Keratinocyte (primary cell): ENCODE results near the gene DENND5A. TPM values are rescaled to one million over a fixed set of nuclear protein-coding genes. Genes with fewer than 3 reads are reported as not detected.
A peak's percentile ranks its signal among the peaks of the same experiment; 100 is the strongest.
"Not testable (repeated sequence)": the region's sequence is repeated elsewhere in the genome, so short reads cannot be mapped to it uniquely, and the experiment has no call there.

Experiments used
- DNase-seq: peaks from one replicate; pipeline ENCODE4 v3.0.0-alpha.2; 2011; ENCODE audit warnings: low read depth, missing footprints, low spot score
- FAIRE-seq: peaks from 2 replicates; lab custom pipeline; 2011; peaks lifted over from hg19 to GRCh38; lab: Jason Lieb, UNC
- H2AFZ ChIP-seq: 2 replicates; pipeline ENCODE4 v1.6.0; 2012; ENCODE audit warnings: low read length, control low read depth, inconsistent platforms; ENCODE audit not compliant: control insufficient read depth
- H3K27ac ChIP-seq: 2 replicates; pipeline ENCODE4 v1.5.1; 2011; ENCODE audit warnings: low read length; ENCODE audit not compliant: control insufficient read depth, insufficient read depth
- H3K27me3 ChIP-seq: 3 replicates; pipeline ENCODE4 v1.6.0; 2011; ENCODE audit warnings: low read length; ENCODE audit not compliant: control insufficient read depth, insufficient read depth; ENCODE audit errors: extremely low read depth
- H3K36me3 ChIP-seq, 2 experiments: 2 replicates in 1 of 2; 3 replicates in 1 of 2; pipeline ENCODE4 v1.5.1; 2011; ENCODE audit warnings: low read length in 2 of 2, mild to moderate bottlenecking in 1 of 2; ENCODE audit not compliant: control insufficient read depth in 2 of 2, insufficient read depth in 2 of 2; ENCODE audit errors: extremely low read depth in 1 of 2
- H3K4me1 ChIP-seq: 3 replicates; pipeline ENCODE4 v1.5.1; 2011; ENCODE audit warnings: low read length; ENCODE audit not compliant: control insufficient read depth, insufficient read depth; ENCODE audit errors: extremely low read depth
- H3K4me2 ChIP-seq: 3 replicates; pipeline ENCODE4 v1.6.0; 2011; ENCODE audit warnings: low read depth, low read length; ENCODE audit not compliant: control insufficient read depth, insufficient read depth; ENCODE audit errors: extremely low read depth
- H3K4me3 ChIP-seq, 3 experiments: fragments of 200-600 bp in 1 of 3; sonication (generic) in 1 of 3; 2 replicates in 2 of 3; 3 replicates in 1 of 3; pipeline ENCODE4 v1.5.1; 2011 to 2016; ENCODE audit warnings: low read length in 3 of 3, mild to moderate bottlenecking in 3 of 3, control low read depth in 2 of 3, inconsistent platforms in 1 of 3, low read depth in 1 of 3, mixed read lengths in 1 of 3, mixed run types in 1 of 3, moderate library complexity in 1 of 3; ENCODE audit not compliant: control insufficient read depth in 2 of 3, insufficient read depth in 2 of 3; ENCODE audit errors: extremely low read depth in 1 of 3
- H3K79me2 ChIP-seq: 2 replicates; pipeline ENCODE4 v1.6.0; 2012; ENCODE audit warnings: low read length; ENCODE audit not compliant: control insufficient read depth, insufficient read depth
- H3K9ac ChIP-seq: 3 replicates; pipeline ENCODE4 v1.6.0; 2011; ENCODE audit warnings: low read length; ENCODE audit not compliant: control insufficient read depth, insufficient read depth; ENCODE audit errors: extremely low read depth
- H3K9me1 ChIP-seq: 3 replicates; pipeline ENCODE4 v1.6.0; 2011; ENCODE audit warnings: low read length; ENCODE audit not compliant: control insufficient read depth, insufficient read depth; ENCODE audit errors: extremely low read depth
- H3K9me3 ChIP-seq: 2 replicates; pipeline ENCODE4 v1.5.1; 2012; ENCODE audit warnings: low read depth, low read length; ENCODE audit not compliant: control insufficient read depth
- H4K20me1 ChIP-seq: 3 replicates; pipeline ENCODE4 v1.6.0; 2011; ENCODE audit warnings: low read length; ENCODE audit not compliant: control insufficient read depth, insufficient read depth; ENCODE audit errors: extremely low read depth
- CTCF ChIP-seq, 3 experiments: IDR thresholded peaks in 1 of 3; conservative IDR thresholded peaks in 1 of 3; optimal IDR thresholded peaks in 1 of 3; 2 replicates in 2 of 3; 3 replicates in 1 of 3; pipeline versions ENCODE3 to v1.5.1; 2011; ENCODE audit warnings: low read length in 3 of 3, mild to moderate bottlenecking in 3 of 3, moderate library complexity in 2 of 3, control low read depth in 1 of 3, inconsistent platforms in 1 of 3; ENCODE audit not compliant: insufficient read depth in 2 of 3; ENCODE audit errors: extremely low read depth in 1 of 3
- EZH2 ChIP-seq: IDR thresholded peaks from one replicate; pipeline ENCODE4 v1.6.1; 2012; ENCODE audit warnings: inconsistent platforms, mild to moderate bottlenecking, low read length, moderate library complexity
- dilution Hi-C: fragments of 300-500 bp; cut with MboI; formaldehyde crosslinking; loops from one replicate; pipeline ENCODE4 v1.7.0; 2020; ENCODE audit warnings: low sequenced_read_pairs; ENCODE audit not compliant: extremely low pct_ligation_motif_present
- polyA plus RNA-seq, 5 experiments: library from polyadenylated mRNA; depleted of rRNA in 3 of 5; stranded (reverse) in 3 of 5; stranded (forward) in 1 of 5; unstranded in 1 of 5; fragments of >200 nt; gene quantifications; 1 replicate in 1 of 5; 2 replicates in 3 of 5; 3 replicates in 1 of 5; pipeline versions ENCODE4 v1.2.1 to v1.2.3, GENCODE V29; 2011 to 2012; ENCODE audit warnings: missing spikeins in 2 of 5, low read depth in 1 of 5, low replicate concordance in 1 of 5

Gene DENND5A
- polyA plus RNA-seq, 1 donor (not counting 4 experiments of a cell fraction or from before 2014, with no cell fraction given) = 49.1 TPM

- dilution Hi-C loops = no loop called here
- Histone ChIP-seq H3K27ac (peak overlapping the region; percentile 66), H3K4me2 (peak overlapping the region; percentile 73), H3K79me2 (peaks cover 40% of the 10 kb centered on the region), H2AFZ (no peak overlapping the region), H3K9ac (peak overlapping the region; percentile 10), H4K20me1 (no peaks in the 10 kb centered on the region), H3K27me3 (no peaks in the 10 kb centered on the region), H3K4me1 (peaks cover 22% of the 10 kb centered on the region), H3K9me1 (no peaks in the 10 kb centered on the region), H3K36me3 (no peaks in the 10 kb centered on the region), H3K4me3 (peak overlapping the region in 2 of 3 experiments; percentile 3 to 19), H3K9me3 (no peaks in the 10 kb centered on the region)
- FAIRE-seq (no peak), DNase-seq (peak; percentile 36)
- TF ChIP-seq EZH2 = no peak
- no peak for TF ChIP-seq CTCF (optimal IDR thresholded peaks at IDR 0.05 in 1 of 3, IDR thresholded peaks at IDR 0.05 in 1 of 3, conservative IDR thresholded peaks at IDR 0.05 in 1 of 3; ENCODE audit: extremely low read depth in 1 of 3, insufficient read depth in 2 of 3, low read length in 3 of 3)
These were observed 54.2 kb downstream of the DENND5A start for GRCh38 chr11:9210922-9211320.

- Histone ChIP-seq H3K27ac (peak overlapping the region; percentile 66), H3K9me1 (no peaks in the 10 kb centered on the region), H3K27me3 (no peaks in the 10 kb centered on the region), H2AFZ (no peak overlapping the region), H4K20me1 (no peaks in the 10 kb centered on the region), H3K9me3 (no peaks in the 10 kb centered on the region), H3K9ac (no peak overlapping the region), H3K4me2 (peak overlapping the region; percentile 73), H3K36me3 (peaks cover 0 to 5% of the 10 kb centered on the region in 2 experiments), H3K4me1 (peaks cover 22% of the 10 kb centered on the region), H3K4me3 (no peak overlapping the region), H3K79me2 (peaks cover 40% of the 10 kb centered on the region)
- no peak for FAIRE-seq
- no peak for DNase-seq
- dilution Hi-C loops = no loop called here
- TF ChIP-seq EZH2 = no peak
- TF ChIP-seq CTCF (optimal IDR thresholded peaks at IDR 0.05 in 1 of 3, IDR thresholded peaks at IDR 0.05 in 1 of 3, conservative IDR thresholded peaks at IDR 0.05 in 1 of 3; ENCODE audit: extremely low read depth in 1 of 3, insufficient read depth in 2 of 3, low read length in 3 of 3) = no peak
These were observed 54.8 kb downstream of the DENND5A start for GRCh38 chr11:9210224-9210921.

- H3K9ac ChIP-seq, FAIRE-seq, H4K20me1 ChIP-seq, dilution Hi-C loops, DNase-seq, H3K4me2 ChIP-seq, H3K9me1 ChIP-seq, H3K27ac ChIP-seq, H3K9me3 ChIP-seq, H3K36me3 ChIP-seq, H3K4me3 ChIP-seq, H3K27me3 ChIP-seq, H2AFZ ChIP-seq: not testable (repeated sequence)
- peaks cover 40% of the 10 kb centered on the region for H3K79me2 ChIP-seq
- H3K4me1 ChIP-seq = peaks cover 18% of the 10 kb centered on the region
These were observed 55.5 kb downstream of the DENND5A start for GRCh38 chr11:9209604-9210003.
